Measurements from ENCODE around the gene FAM50A. TPM values are rescaled to one million over a fixed set of nuclear protein-coding genes. Genes with fewer than 3 reads are reported as not detected.

The FAM50A gene
- total and polyA plus RNA-seq, 2 donors (not counting 1 experiment from before 2014, with no cell fraction given): 44.5 to 79.8 TPM

GRCh38 chrX:154467556-154467955, 23.6 kb downstream of the FAM50A start:
- Histone ChIP-seq H3K9me3 (ENCODE audit: control extremely low read depth in 1 of 3, control insufficient read depth in 2 of 3, insufficient read depth in 1 of 3, low read length in 2 of 3) (no peaks in the 10 kb centered on the region), H3K36me3 (replicated peaks in 1 of 2; ENCODE audit: control extremely low read depth in 1 of 2, control insufficient read depth in 1 of 2, extremely low read depth in 1 of 2, insufficient read depth in 2 of 2, low read length in 1 of 2) (peaks cover 0 to 35% of the 10 kb centered on the region in 2 experiments), H3K27me3 (replicated peaks in 1 of 4; ENCODE audit: control extremely low read depth in 1 of 4, control insufficient read depth in 3 of 4, insufficient read depth in 4 of 4, low read length in 3 of 4) (no peaks in the 10 kb centered on the region), H3K4me3 (ENCODE audit: control extremely low read depth in 1 of 5, extremely low read depth in 1 of 5, insufficient read depth in 1 of 5, low read depth in 2 of 5, low read length in 4 of 5) (no peak overlapping the region), H3K79me2 (ENCODE audit: control insufficient read depth, insufficient read depth, low read length) (no peaks in the 10 kb centered on the region), H3K4me2 (replicated peaks; ENCODE audit: low read depth, low read length, poor library complexity, severe bottlenecking) (no peak overlapping the region), H3K9ac (ENCODE audit: low read length) (no peak overlapping the region), H3K27ac (ENCODE audit: low read length in 2 of 2) (no peak overlapping the region), H4K20me1 (ENCODE audit: control insufficient read depth, insufficient read depth, low read length, poor library complexity, severe bottlenecking) (no peaks in the 10 kb centered on the region), H3K4me1 (ENCODE audit: control insufficient read depth in 2 of 2, insufficient read depth in 2 of 2, low read length in 2 of 2) (no peaks in the 10 kb centered on the region), H2AFZ (ENCODE audit: insufficient read depth, low read depth, low read length, poor library complexity, severe bottlenecking) (no peak overlapping the region)
- Mint-ChIP-seq H3K27me3 (no peaks in the 10 kb centered on the region), H3K27ac (no peak overlapping the region), H3K9me3 (ENCODE audit: insufficient read depth) (no peaks in the 10 kb centered on the region), H3K4me3 (no peak overlapping the region), H3K4me1 (no peaks in the 10 kb centered on the region)
- 99% methylated on average over 13 of the region's 21 CpGs for WGBS (ENCODE audit: insufficient coverage)
- DNase-seq: no peak
- TF ChIP-seq EZH2 (IDR thresholded peaks at IDR 0.05; ENCODE audit: borderline replicate concordance, insufficient read depth, low read depth, low read length, poor library complexity, severe bottlenecking): no peak
- TF ChIP-seq, protein P1, sequence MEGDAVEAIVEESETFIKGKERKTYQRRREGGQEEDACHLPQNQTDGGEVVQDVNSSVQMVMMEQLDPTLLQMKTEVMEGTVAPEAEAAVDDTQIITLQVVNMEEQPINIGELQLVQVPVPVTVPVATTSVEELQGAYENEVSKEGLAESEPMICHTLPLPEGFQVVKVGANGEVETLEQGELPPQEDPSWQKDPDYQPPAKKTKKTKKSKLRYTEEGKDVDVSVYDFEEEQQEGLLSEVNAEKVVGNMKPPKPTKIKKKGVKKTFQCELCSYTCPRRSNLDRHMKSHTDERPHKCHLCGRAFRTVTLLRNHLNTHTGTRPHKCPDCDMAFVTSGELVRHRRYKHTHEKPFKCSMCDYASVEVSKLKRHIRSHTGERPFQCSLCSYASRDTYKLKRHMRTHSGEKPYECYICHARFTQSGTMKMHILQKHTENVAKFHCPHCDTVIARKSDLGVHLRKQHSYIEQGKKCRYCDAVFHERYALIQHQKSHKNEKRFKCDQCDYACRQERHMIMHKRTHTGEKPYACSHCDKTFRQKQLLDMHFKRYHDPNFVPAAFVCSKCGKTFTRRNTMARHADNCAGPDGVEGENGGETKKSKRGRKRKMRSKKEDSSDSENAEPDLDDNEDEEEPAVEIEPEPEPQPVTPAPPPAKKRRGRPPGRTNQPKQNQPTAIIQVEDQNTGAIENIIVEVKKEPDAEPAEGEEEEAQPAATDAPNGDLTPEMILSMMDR (IDR thresholded peaks at IDR 0.05): no peak
- intact Hi-C loops (cut with micrococcal nuclease): no loop called here
- no peak for ATAC-seq (ENCODE audit: low read depth)
- ChIA-PET CTCF (no interaction called here), POLR2A (no interaction called here)

DNA sequence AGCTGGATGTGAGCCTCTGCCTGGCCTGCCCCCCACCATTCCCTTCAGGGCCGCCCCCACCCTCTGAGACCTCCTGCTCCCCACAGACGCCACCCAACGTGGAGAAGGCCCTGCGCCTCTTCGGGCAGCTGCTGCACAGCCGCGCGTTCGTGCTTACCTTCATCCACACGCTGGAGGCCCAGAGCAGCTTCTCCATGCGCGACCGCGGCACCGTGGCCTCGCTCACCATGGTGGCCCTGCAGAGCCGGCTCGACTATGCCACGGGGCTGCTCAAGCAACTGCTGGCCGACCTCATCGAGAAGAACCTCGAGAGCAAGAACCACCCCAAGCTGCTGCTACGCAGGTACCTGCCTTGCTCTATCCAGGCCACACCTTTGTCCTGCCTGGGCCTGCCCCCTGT, 24.3 kb downstream of the FAM50A start:
- Mint-ChIP-seq H3K4me3 (no peak overlapping the region), H3K27ac (no peak overlapping the region), H3K9me3 (ENCODE audit: insufficient read depth) (no peaks in the 10 kb centered on the region), H3K4me1 (no peaks in the 10 kb centered on the region), H3K27me3 (no peaks in the 10 kb centered on the region)
- POLR2A ChIA-PET: no interaction called here
- WGBS (ENCODE audit: insufficient coverage): 98% methylated on average over 19 of the region's 23 CpGs
- ATAC-seq (ENCODE audit: low read depth) (no peak), DNase-seq (no peak)
- Histone ChIP-seq H2AFZ (ENCODE audit: insufficient read depth, low read depth, low read length, poor library complexity, severe bottlenecking) (no peak overlapping the region), H3K9ac (ENCODE audit: low read length) (no peak overlapping the region), H3K79me2 (ENCODE audit: control insufficient read depth, insufficient read depth, low read length) (no peaks in the 10 kb centered on the region), H3K9me3 (ENCODE audit: control extremely low read depth in 1 of 3, control insufficient read depth in 2 of 3, insufficient read depth in 1 of 3, low read length in 2 of 3) (no peaks in the 10 kb centered on the region), H3K4me3 (ENCODE audit: control extremely low read depth in 1 of 5, extremely low read depth in 1 of 5, insufficient read depth in 1 of 5, low read depth in 2 of 5, low read length in 4 of 5) (no peak overlapping the region), H4K20me1 (ENCODE audit: control insufficient read depth, insufficient read depth, low read length, poor library complexity, severe bottlenecking) (no peaks in the 10 kb centered on the region), H3K4me2 (replicated peaks; ENCODE audit: low read depth, low read length, poor library complexity, severe bottlenecking) (no peak overlapping the region), H3K36me3 (replicated peaks in 1 of 2; ENCODE audit: control extremely low read depth in 1 of 2, control insufficient read depth in 1 of 2, extremely low read depth in 1 of 2, insufficient read depth in 2 of 2, low read length in 1 of 2) (peaks cover 0 to 35% of the 10 kb centered on the region in 2 experiments), H3K27me3 (replicated peaks in 1 of 4; ENCODE audit: control extremely low read depth in 1 of 4, control insufficient read depth in 3 of 4, insufficient read depth in 4 of 4, low read length in 3 of 4) (no peaks in the 10 kb centered on the region), H3K4me1 (ENCODE audit: control insufficient read depth in 2 of 2, insufficient read depth in 2 of 2, low read length in 2 of 2) (no peaks in the 10 kb centered on the region), H3K27ac (ENCODE audit: low read length in 2 of 2) (no peak overlapping the region)
- CTCF ChIA-PET: no interaction called here
- TF ChIP-seq, protein P1 (IDR thresholded peaks at IDR 0.05): no peak
- no peak for TF ChIP-seq EZH2 (IDR thresholded peaks at IDR 0.05; ENCODE audit: borderline replicate concordance, insufficient read depth, low read depth, low read length, poor library complexity, severe bottlenecking)
- intact Hi-C loops (cut with micrococcal nuclease): no loop called here

Measured in B cell (primary cell).